Progenitor cell of endocrine pancreas (in vitro differentiated cells): Measurements from ENCODE around the gene UNC13C. TPM values are rescaled to one million over a fixed set of nuclear protein-coding genes. Genes with fewer than 3 reads are reported as not detected.
"Not testable (repeated sequence)": the region's sequence is repeated elsewhere in the genome, so short reads cannot be mapped to it uniquely, and the experiment has no call there.

Experiments
- DNase-seq: peaks from one replicate; pipeline ENCODE4 v3.0.0; 2021; ENCODE audit warnings: low spot score; ENCODE audit not compliant: unreplicated experiment
- H3K27ac Mint-ChIP-seq: 2 replicates; pipeline ENCODE4 v1.8.0; 2021; ENCODE audit warnings: mild to moderate bottlenecking, moderate library complexity, mixed read lengths
- H3K27me3 Mint-ChIP-seq: 2 replicates; pipeline ENCODE4 v1.8.0; 2021; ENCODE audit warnings: mixed read lengths
- H3K36me3 Mint-ChIP-seq: 2 replicates; pipeline ENCODE4 v1.8.0; 2022; ENCODE audit warnings: mixed read lengths; ENCODE audit not compliant: insufficient read depth
- H3K4me1 Mint-ChIP-seq: 2 replicates; pipeline ENCODE4 v1.8.0; 2021; ENCODE audit warnings: low read depth, mixed read lengths
- H3K4me3 Mint-ChIP-seq: 2 replicates; pipeline ENCODE4 v1.8.0; 2021; ENCODE audit warnings: low read depth, mild to moderate bottlenecking, moderate library complexity, mixed read lengths
- H3K9me3 Mint-ChIP-seq: 2 replicates; pipeline ENCODE4 v1.8.0; 2021; ENCODE audit warnings: low read depth, mixed read lengths
- CTCF ChIP-seq: fragments of 200-600 bp; sonication (generic); IDR thresholded peaks from one replicate; pipeline ENCODE4 v1.5.0; 2021; ENCODE audit warnings: antibody characterized with exemption, mild to moderate bottlenecking; ENCODE audit not compliant: unreplicated experiment
- total RNA-seq: library from RNA; stranded (reverse); gene quantifications from 2 replicates; pipeline ENCODE4 v1.2.1, GENCODE V29; 2021

The UNC13C gene
- total RNA-seq, 1 donor from 2014 or later = 7.3 TPM

GRCh38 chr15:54410481-54410880 is 432.2 kb downstream of the UNC13C start:
- Mint-ChIP-seq H3K4me1 (no peaks in the 10 kb centered on the region), H3K9me3 (no peaks in the 10 kb centered on the region), H3K27ac (no peak overlapping the region), H3K4me3 (no peak overlapping the region), H3K36me3 (no peaks in the 10 kb centered on the region), H3K27me3 (no peaks in the 10 kb centered on the region)
- no peak for TF ChIP-seq CTCF
- no peak for DNase-seq

- no peak for TF ChIP-seq CTCF
- H3K9me3 Mint-ChIP-seq = no peaks in the 10 kb centered on the region
- no peak overlapping the region for H3K4me3 Mint-ChIP-seq
- no peaks in the 10 kb centered on the region for H3K36me3 Mint-ChIP-seq
- DNase-seq = no peak
- no peak overlapping the region for H3K27ac Mint-ChIP-seq
- no peaks in the 10 kb centered on the region for H3K27me3 Mint-ChIP-seq
- peaks cover 3% of the 10 kb centered on the region for H3K4me1 Mint-ChIP-seq
Measured at GRCh38 chr15:54424171-54424570, 445.9 kb downstream of the UNC13C start.

DNA sequence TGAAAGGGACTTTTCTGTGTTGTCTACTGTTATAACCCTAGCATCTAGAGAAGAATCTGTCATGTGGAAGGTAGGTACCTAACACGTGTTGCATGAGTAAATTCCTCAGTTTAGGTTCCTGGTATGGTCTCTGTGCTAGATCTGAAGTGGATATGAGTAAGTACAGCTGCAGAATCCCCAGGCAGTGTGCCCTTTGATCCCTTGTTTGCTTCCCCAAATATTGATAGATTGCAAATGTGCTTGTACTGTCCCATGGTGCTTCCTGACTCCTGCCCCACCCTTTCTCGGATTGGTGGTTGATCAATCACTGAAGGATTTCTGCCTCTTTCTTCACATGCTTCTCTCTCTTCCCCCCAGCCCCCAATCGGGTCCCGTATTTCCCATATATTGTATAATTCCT is 450.4 kb downstream of the UNC13C start:
- DNase-seq = no peak
- H3K36me3 Mint-ChIP-seq = no peaks in the 10 kb centered on the region
- peaks cover 1% of the 10 kb centered on the region for H3K9me3 Mint-ChIP-seq
- no peaks in the 10 kb centered on the region for H3K27me3 Mint-ChIP-seq
- peaks cover 3% of the 10 kb centered on the region for H3K4me1 Mint-ChIP-seq
- no peak overlapping the region for H3K4me3 Mint-ChIP-seq
- no peak for TF ChIP-seq CTCF
- H3K27ac Mint-ChIP-seq = no peak overlapping the region

- peaks cover 40% of the 10 kb centered on the region for H3K9me3 Mint-ChIP-seq
- not testable (repeated sequence) for H3K4me3 Mint-ChIP-seq, H3K4me1 Mint-ChIP-seq, H3K27me3 Mint-ChIP-seq, H3K36me3 Mint-ChIP-seq, DNase-seq, H3K27ac Mint-ChIP-seq
Measured at GRCh38 chr15:54450288-54450687, 472.0 kb downstream of the UNC13C start.

- Mint-ChIP-seq H3K4me3 (no peak overlapping the region), H3K27ac (no peak overlapping the region), H3K27me3 (no peaks in the 10 kb centered on the region), H3K36me3 (peaks cover 2% of the 10 kb centered on the region), H3K9me3 (peaks cover 42% of the 10 kb centered on the region), H3K4me1 (no peaks in the 10 kb centered on the region)
- DNase-seq = no peak
- TF ChIP-seq CTCF = no peak
Measured at GRCh38 chr15:54456413-54456812, 478.2 kb downstream of the UNC13C start.

GRCh38 chr15:54462511-54462913 is 484.3 kb downstream of the UNC13C start:
- Mint-ChIP-seq H3K4me3 (no peak overlapping the region), H3K4me1 (no peaks in the 10 kb centered on the region), H3K27me3 (no peaks in the 10 kb centered on the region), H3K9me3 (peaks cover 29% of the 10 kb centered on the region), H3K27ac (no peak overlapping the region), H3K36me3 (peaks cover 3% of the 10 kb centered on the region)
- TF ChIP-seq CTCF = no peak
- DNase-seq = no peak
